Measurements from ENCODE around the gene DUS4L. TPM values are rescaled to one million over a fixed set of nuclear protein-coding genes. Genes with fewer than 3 reads are reported as not detected.
A peak's percentile ranks its signal among the peaks of the same experiment; 100 is the strongest.

Gene DUS4L
- total RNA-seq, 4 donors from 2014 or later: 5.3 to 10.2 (median 8.5) TPM

DNA sequence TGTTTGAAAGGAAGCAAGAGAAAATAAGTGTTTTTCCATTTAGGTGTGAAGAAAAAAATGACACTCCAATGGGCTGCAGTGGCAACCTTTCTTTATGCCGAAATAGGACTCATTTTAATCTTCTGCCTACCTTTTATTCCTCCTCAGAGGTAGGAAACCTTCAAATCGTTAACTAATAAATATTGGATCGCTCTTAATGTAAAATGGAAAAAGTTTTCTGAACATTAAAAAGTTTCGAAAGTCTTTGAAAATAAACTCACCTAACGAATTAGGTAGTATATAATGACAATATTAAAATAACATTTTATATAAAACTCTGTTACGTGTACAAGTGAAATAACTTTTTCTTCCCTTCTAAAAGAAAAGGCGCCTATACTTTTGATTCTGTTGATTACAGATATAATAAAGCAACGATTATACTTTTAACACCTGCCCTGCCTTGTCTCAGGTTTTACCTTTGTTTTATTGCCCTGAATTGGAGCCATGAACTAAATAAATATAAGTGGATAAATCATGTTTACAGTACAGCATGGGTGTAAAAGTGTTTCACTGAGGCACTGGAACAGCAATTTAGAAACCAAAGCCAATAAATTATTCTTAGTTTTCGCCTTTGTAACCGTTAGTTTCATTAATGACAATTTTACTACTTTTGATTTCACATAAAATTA is 17.1 kb downstream of the DUS4L start:
- no peaks in the 10 kb centered on the region for H3K9me3 ChIP-seq
- TF ChIP-seq EP300 (IDR thresholded peaks at IDR 0.05) (no peak), POLR2A (IDR thresholded peaks at IDR 0.05) (no peak)
- TF ChIP-seq, protein P1, sequence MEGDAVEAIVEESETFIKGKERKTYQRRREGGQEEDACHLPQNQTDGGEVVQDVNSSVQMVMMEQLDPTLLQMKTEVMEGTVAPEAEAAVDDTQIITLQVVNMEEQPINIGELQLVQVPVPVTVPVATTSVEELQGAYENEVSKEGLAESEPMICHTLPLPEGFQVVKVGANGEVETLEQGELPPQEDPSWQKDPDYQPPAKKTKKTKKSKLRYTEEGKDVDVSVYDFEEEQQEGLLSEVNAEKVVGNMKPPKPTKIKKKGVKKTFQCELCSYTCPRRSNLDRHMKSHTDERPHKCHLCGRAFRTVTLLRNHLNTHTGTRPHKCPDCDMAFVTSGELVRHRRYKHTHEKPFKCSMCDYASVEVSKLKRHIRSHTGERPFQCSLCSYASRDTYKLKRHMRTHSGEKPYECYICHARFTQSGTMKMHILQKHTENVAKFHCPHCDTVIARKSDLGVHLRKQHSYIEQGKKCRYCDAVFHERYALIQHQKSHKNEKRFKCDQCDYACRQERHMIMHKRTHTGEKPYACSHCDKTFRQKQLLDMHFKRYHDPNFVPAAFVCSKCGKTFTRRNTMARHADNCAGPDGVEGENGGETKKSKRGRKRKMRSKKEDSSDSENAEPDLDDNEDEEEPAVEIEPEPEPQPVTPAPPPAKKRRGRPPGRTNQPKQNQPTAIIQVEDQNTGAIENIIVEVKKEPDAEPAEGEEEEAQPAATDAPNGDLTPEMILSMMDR (IDR thresholded peaks at IDR 0.05): no peak
- 36 to 37% methylated on average over 10 of the region's 10 CpGs for WGBS, 2 donors
- DNase-seq (ENCODE audit: low spot score in 2 of 2): no peak
- H3K27me3 ChIP-seq: no peaks in the 10 kb centered on the region
- peak overlapping the region; percentile 57 to 93 (median 70) for H3K4me3 ChIP-seq
- H3K4me1 ChIP-seq: peaks cover 0 to 34% (median 12%) of the 10 kb centered on the region in 4 donors
- peak overlapping the region; percentile 84 to 97 (median 94) for H3K27ac ChIP-seq
- H3K36me3 ChIP-seq: peaks cover 0 to 16% (median 0%) of the 10 kb centered on the region in 3 donors

DNA sequence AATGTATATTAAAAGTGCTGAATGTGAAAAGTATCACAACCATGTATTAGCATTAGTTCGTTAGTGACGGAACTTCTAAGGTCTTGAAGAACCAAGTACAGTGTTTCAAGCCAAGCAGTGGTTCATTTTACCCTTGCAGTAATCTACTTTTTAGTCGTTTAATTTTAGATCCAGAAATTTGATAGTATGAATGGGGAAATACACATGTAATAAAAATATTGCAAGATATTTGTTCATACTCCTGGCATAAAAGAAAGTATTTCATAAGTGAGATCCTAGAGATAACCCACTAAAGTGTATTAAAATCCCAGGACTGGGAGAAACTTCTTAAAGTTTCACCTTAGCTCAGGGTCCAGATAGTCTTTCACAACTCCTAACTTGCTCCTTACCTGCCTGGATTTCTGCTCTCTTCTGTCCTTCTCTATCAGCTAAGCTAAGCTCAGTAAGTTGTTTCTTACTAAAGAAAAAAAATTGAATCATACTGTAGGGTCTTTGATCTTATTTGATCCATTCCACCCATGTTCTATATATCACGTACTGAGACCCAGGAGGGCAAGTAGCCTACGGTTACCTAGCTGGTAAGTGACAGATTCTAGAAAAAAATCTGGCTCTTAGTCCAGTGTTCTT is 17.7 kb downstream of the DUS4L start:
- Histone ChIP-seq H3K36me3 (peaks cover 0 to 20% (median 0%) of the 10 kb centered on the region in 3 donors), H3K27me3 (no peaks in the 10 kb centered on the region), H3K4me3 (peak overlapping the region in 1 of 4 donors; percentile 69), H3K27ac (peak overlapping the region in 1 of 4 donors; percentile 92), H3K9me3 (no peaks in the 10 kb centered on the region), H3K4me1 (peaks cover 0 to 34% (median 12%) of the 10 kb centered on the region in 4 donors)
- 51 to 54% methylated on average over 5 of the region's 5 CpGs for WGBS, 2 donors
- TF ChIP-seq EP300 (IDR thresholded peaks at IDR 0.05): no peak
- TF ChIP-seq, protein P1 (IDR thresholded peaks at IDR 0.05): no peak
- TF ChIP-seq POLR2A (IDR thresholded peaks at IDR 0.05): no peak
- DNase-seq (ENCODE audit: low spot score in 2 of 2): no peak

DNA sequence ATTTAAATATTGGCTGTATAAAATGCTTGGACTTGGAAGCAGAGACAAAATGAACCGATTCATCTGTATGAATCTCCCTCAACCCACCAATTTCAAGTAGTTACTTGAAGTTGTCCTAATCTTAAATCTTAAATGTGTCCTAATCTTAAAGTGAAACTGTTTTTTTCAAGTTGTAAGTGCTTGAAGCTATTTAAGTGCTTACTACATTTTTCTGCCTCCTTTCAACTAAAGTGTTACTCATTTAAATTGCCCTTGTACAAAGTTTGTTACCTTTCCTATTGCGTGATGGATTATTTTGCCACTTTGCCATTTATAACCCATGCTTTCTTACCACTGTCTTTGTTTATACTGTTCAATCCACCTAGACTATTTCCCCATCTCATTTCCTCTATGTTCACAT is 19.1 kb downstream of the DUS4L start:
- TF ChIP-seq EP300 (IDR thresholded peaks at IDR 0.05): no peak
- TF ChIP-seq, protein P1 (IDR thresholded peaks at IDR 0.05): no peak
- no peak for TF ChIP-seq POLR2A (IDR thresholded peaks at IDR 0.05)
- no peaks in the 10 kb centered on the region for H3K9me3 ChIP-seq
- peaks cover 0 to 34% (median 12%) of the 10 kb centered on the region in 4 donors for H3K4me1 ChIP-seq
- WGBS, 2 donors: 83 to 89% methylated on average over 2 of the region's 2 CpGs
- peaks cover 0 to 30% (median 0%) of the 10 kb centered on the region in 3 donors for H3K36me3 ChIP-seq
- H3K27me3 ChIP-seq: no peaks in the 10 kb centered on the region
- H3K27ac ChIP-seq: no peak overlapping the region
- no peak for DNase-seq (ENCODE audit: low spot score in 2 of 2)
- H3K4me3 ChIP-seq: no peak overlapping the region

DNA sequence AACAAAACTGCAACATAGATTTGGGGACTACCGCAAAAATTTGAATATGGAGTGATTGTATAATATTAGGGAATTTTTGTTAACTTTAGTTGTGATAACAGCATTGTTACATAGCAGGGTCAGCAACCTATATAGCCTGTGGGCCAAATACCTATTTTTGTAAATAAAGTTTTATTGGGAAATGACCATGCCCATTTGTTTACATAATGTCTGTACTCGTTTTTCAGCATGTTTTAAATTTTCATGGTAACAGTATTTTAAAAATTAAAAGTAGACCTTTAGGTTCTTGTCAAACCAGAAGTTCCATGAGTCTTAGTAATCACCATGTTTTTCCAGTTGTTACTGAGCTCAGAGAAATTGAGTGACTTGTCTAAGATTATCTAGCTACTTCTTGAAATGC is 20.9 kb downstream of the DUS4L start:
- no peak for DNase-seq (ENCODE audit: low spot score in 2 of 2)
- Histone ChIP-seq H3K4me3 (no peak overlapping the region), H3K27ac (no peak overlapping the region), H3K27me3 (no peaks in the 10 kb centered on the region), H3K9me3 (no peaks in the 10 kb centered on the region), H3K36me3 (peaks cover 0 to 33% (median 0%) of the 10 kb centered on the region in 3 donors), H3K4me1 (peaks cover 0 to 29% (median 12%) of the 10 kb centered on the region in 4 donors)
- 81 to 86% methylated on average over 2 of the region's 2 CpGs for WGBS, 2 donors
- TF ChIP-seq, protein P1 (IDR thresholded peaks at IDR 0.05): no peak
- no peak for TF ChIP-seq POLR2A (IDR thresholded peaks at IDR 0.05)
- TF ChIP-seq EP300 (IDR thresholded peaks at IDR 0.05): no peak

DNA sequence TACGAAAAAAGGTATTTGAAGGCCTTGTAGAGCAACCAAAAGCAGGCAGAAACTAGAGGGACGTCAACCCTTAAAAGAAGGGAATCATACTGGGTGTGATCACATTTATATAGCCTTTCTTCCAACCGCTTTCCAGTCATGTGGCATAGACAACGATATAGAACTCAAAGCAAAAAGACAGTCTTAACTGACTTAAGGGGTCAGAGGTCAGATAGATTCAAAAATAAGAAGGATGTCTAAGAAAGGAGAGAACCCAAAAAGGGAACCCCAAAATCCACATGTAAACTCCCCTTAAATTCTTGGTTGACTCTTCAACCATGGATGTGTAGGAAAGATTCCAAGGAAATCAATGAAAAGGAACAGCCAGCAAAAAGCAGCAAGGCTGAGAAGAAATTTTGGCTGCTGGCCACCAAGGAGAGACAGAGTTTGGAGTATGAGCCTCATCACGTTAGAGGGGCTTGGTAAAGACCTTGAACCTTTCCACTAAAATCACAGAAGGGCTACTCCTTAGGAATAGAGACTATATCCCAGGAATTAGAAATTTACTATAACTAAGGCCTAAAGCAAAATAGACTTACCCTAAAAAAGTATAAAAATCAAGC is 24.9 kb downstream of the DUS4L start:
- H3K27me3 ChIP-seq: no peaks in the 10 kb centered on the region
- no peak for TF ChIP-seq POLR2A (IDR thresholded peaks at IDR 0.05)
- TF ChIP-seq, protein P1 (IDR thresholded peaks at IDR 0.05): no peak
- TF ChIP-seq EP300 (IDR thresholded peaks at IDR 0.05): no peak
- no peak overlapping the region for H3K4me3 ChIP-seq
- no peak overlapping the region for H3K27ac ChIP-seq
- H3K36me3 ChIP-seq: peaks cover 0 to 33% (median 0%) of the 10 kb centered on the region in 3 donors
- no peak for DNase-seq (ENCODE audit: low spot score in 2 of 2)
- H3K9me3 ChIP-seq: no peaks in the 10 kb centered on the region
- 87 to 91% methylated on average over 5 of the region's 5 CpGs for WGBS, 2 donors
- H3K4me1 ChIP-seq: no peaks in the 10 kb centered on the region

All from tibial nerve (tissue), 4 donors.